H1 (cell line): ENCODE measurements around the gene LPP.

Source experiments
- BRCA1 ChIP-seq: IDR thresholded peaks from 2 replicates; pipeline ENCODE4 v1.6.1; 2012; ENCODE audit warnings: low read depth, low read length, improper control_type of control experiment
- CHD1 ChIP-seq: IDR thresholded peaks from 2 replicates; pipeline ENCODE4 v1.6.1; 2012; ENCODE audit warnings: low read depth, low read length, improper control_type of control experiment
- EGR1 ChIP-seq: IDR thresholded peaks from 2 replicates; pipeline ENCODE4 v1.6.1; 2011; ENCODE audit warnings: low read depth, low read length, borderline replicate concordance
- EZH2 ChIP-seq: fragments of 200-600 bp; sonication (generic); IDR thresholded peaks from 2 replicates; pipeline ENCODE4 v1.7.1; 2012; ENCODE audit warnings: low read depth, mild to moderate bottlenecking, moderate library complexity, low read length, inconsistent platforms; ENCODE audit not compliant: severe bottlenecking
- FOSL1 ChIP-seq: IDR thresholded peaks from 2 replicates; pipeline ENCODE4 v1.6.1; 2011; ENCODE audit warnings: mild to moderate bottlenecking, low read depth, low read length, moderate library complexity; ENCODE audit not compliant: insufficient read depth
- POLR2A ChIP-seq, 2 experiments: IDR thresholded peaks; 1 replicate in 1 of 2; 2 replicates in 1 of 2; pipeline ENCODE4 v1.6.1; 2011; ENCODE audit warnings: low read depth in 2 of 2, low read length in 2 of 2, mild to moderate bottlenecking in 2 of 2; ENCODE audit errors: control extremely low read depth in 1 of 2
- RAD21 ChIP-seq, 2 experiments: IDR thresholded peaks in 1 of 2; conservative IDR thresholded peaks in 1 of 2; 2 replicates each; pipeline ENCODE4 v1.6.1; 2011; ENCODE audit warnings: low read depth in 2 of 2, low read length in 2 of 2, improper control_type of control experiment in 1 of 2, inconsistent platforms in 1 of 2, mild to moderate bottlenecking in 1 of 2, moderate library complexity in 1 of 2
- RXRA ChIP-seq: IDR thresholded peaks from 2 replicates; pipeline ENCODE4 v1.6.1; 2011; ENCODE audit warnings: low read depth, mild to moderate bottlenecking, low read length, moderate library complexity; ENCODE audit not compliant: insufficient read depth
- TCF12 ChIP-seq: IDR thresholded peaks from 2 replicates; pipeline ENCODE4 v1.6.1; 2011; ENCODE audit warnings: low read depth, mild to moderate bottlenecking, low read length
- TEAD4 ChIP-seq: IDR thresholded peaks from 2 replicates; pipeline ENCODE4 v1.6.1; 2012; ENCODE audit warnings: low read depth, low read length, inconsistent platforms, mixed read lengths
- YY1 ChIP-seq: IDR thresholded peaks from 2 replicates; pipeline ENCODE4 v1.6.1; 2011; ENCODE audit warnings: low read depth, mild to moderate bottlenecking, low read length
- TF ChIP-seq, protein P1 (sequence below), 3 experiments: IDR thresholded peaks; 1 replicate in 2 of 3; 2 replicates in 1 of 3; pipeline versions ENCODE4 v1.5.1 to v1.6.1; 2011; ENCODE audit warnings: low read length in 3 of 3, mild to moderate bottlenecking in 3 of 3, inconsistent platforms in 2 of 3, low read depth in 1 of 3, moderate library complexity in 1 of 3; ENCODE audit not compliant: insufficient read depth in 1 of 3; ENCODE audit errors: control extremely low read depth in 1 of 3
- TF ChIP-seq, protein P2 (sequence below): IDR thresholded peaks from 2 replicates; pipeline ENCODE4 v1.6.1; 2011; ENCODE audit warnings: low read length, improper control_type of control experiment

DNA sequence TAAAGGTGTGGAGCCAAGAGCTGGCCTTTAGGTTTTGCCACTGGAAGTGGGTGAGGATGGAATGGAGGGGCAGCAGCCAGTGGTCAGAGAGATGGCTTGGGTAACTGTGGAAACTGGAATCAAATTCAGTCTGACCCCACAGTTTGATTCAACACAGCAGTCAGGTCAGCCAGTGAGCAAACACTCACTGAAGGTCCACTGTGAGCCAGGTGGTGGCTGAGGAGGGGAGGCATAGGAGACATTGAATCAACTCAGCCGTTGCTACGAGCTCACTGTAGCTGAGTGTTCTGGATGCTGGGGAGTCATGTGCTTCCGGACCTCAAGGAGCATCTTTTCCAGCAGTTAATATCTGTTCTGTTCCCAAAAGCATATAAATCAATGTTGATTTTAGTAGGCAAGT, 37.5 kb downstream of the LPP start:
- no peak for TF ChIP-seq RXRA
- TF ChIP-seq, protein P1, sequence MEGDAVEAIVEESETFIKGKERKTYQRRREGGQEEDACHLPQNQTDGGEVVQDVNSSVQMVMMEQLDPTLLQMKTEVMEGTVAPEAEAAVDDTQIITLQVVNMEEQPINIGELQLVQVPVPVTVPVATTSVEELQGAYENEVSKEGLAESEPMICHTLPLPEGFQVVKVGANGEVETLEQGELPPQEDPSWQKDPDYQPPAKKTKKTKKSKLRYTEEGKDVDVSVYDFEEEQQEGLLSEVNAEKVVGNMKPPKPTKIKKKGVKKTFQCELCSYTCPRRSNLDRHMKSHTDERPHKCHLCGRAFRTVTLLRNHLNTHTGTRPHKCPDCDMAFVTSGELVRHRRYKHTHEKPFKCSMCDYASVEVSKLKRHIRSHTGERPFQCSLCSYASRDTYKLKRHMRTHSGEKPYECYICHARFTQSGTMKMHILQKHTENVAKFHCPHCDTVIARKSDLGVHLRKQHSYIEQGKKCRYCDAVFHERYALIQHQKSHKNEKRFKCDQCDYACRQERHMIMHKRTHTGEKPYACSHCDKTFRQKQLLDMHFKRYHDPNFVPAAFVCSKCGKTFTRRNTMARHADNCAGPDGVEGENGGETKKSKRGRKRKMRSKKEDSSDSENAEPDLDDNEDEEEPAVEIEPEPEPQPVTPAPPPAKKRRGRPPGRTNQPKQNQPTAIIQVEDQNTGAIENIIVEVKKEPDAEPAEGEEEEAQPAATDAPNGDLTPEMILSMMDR (IDR thresholded peaks at IDR 0.05; ENCODE audit: control extremely low read depth in 1 of 3, insufficient read depth in 1 of 3, low read depth in 1 of 3, low read length in 3 of 3) = no peak
- no peak for TF ChIP-seq TEAD4
- TF ChIP-seq YY1 = no peak
- no peak for TF ChIP-seq CHD1
- TF ChIP-seq POLR2A (IDR thresholded peaks at IDR 0.05; ENCODE audit: control extremely low read depth in 1 of 2, low read depth in 2 of 2, low read length in 2 of 2) = no peak
- TF ChIP-seq EGR1 = no peak
- TF ChIP-seq, protein P2, sequence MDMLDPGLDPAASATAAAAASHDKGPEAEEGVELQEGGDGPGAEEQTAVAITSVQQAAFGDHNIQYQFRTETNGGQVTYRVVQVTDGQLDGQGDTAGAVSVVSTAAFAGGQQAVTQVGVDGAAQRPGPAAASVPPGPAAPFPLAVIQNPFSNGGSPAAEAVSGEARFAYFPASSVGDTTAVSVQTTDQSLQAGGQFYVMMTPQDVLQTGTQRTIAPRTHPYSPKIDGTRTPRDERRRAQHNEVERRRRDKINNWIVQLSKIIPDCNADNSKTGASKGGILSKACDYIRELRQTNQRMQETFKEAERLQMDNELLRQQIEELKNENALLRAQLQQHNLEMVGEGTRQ = no peak
- TF ChIP-seq BRCA1 = no peak
- TF ChIP-seq TCF12 = no peak
- no peak for TF ChIP-seq FOSL1
- TF ChIP-seq RAD21 (IDR thresholded peaks at IDR 0.05 in 1 of 2, conservative IDR thresholded peaks at IDR 0.05 in 1 of 2; ENCODE audit: low read depth in 2 of 2, low read length in 2 of 2) = no peak
- TF ChIP-seq EZH2 = no peak
